NCI-H345 treated with DMSO at 0.1 percent for 48 hours (cell line): ENCODE measurements around the gene ST8SIA1.
A peak's percentile ranks its signal among the peaks of the same experiment; 100 is the strongest.

ENCODE experiments used
- DNase-seq: peaks from one replicate; lab custom pipeline; 2025; ENCODE audit not compliant: unreplicated experiment; lab: John Stamatoyannopoulos, UW

ST8SIA1 gene

DNA sequence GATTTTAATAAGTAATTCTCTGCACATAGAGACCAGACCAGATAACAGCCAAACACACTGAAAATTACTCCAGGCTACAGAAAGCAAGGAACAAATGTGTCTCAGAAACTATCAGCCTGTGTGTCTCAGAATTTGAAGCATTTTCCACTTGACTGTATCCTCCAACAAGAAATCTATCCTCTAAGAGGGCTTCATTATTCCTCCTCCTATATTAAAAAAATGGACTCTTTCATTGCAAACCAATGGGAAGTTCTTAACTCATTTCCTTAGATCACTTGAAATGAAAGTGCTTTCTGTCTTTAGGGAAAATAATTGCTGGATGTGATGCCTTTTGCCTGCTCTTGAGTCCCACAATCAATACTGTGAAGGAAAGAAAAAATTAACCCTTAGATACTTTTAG lies 2.3 kb downstream of the ST8SIA1 start:
- no peak for DNase-seq

DNA sequence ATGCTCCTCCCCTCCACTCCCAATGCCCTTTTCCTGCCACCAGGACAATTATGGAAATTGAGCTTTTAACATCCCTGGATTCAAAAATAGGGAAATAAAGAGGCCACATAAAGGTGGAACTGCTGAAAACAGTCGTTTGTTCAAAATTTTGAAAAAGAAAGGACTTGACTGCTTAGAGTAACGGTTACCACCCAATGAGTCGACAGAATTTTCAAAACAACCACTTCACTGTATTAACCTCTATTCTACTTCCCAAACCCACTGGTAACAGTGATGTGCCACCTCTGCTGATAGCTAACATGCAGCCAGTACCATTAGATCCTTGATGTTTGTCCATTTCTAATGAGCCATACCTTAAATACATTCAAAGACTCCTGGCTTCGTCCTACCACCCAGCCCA lies 4.9 kb downstream of the ST8SIA1 start:
- DNase-seq = no peak

DNA sequence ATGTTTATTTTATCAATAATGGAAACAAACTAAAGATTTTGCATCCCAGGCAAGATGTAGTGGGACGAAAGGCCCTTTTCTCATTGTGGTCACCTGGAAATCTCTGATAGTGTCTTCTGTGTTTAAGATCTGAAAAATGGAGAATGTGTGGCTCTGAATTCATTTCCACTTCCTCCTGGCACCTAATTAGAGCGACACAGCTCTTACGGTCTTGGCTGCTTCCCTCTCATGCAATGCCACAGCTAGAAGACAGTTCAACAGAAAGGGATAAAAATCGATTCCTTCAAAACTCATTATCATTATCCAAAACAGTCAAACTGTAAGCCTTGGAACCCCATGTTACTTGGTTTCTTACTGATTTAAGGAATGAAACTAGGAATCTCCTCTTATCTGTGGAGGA lies 9.3 kb downstream of the ST8SIA1 start:
- no peak for DNase-seq

DNA sequence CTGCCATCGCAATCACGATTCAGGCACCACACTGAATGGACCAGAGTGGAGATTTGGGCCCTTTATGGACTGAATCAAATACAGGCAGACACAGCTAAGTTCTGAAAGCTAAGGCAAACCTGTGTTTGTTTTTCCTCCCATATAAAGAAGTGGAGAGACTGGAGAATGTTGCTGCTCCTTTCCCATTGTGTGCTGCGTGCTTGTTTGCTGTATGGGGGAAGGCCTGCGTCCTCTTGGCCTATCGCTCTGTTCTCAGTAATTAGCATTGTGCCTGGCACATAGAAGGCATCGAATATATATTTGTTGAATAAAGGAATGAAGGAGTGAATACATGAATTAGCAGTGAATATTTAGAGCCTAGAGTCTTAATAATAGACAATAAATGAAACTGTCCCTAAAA lies 12.4 kb downstream of the ST8SIA1 start:
- no peak for DNase-seq

DNA sequence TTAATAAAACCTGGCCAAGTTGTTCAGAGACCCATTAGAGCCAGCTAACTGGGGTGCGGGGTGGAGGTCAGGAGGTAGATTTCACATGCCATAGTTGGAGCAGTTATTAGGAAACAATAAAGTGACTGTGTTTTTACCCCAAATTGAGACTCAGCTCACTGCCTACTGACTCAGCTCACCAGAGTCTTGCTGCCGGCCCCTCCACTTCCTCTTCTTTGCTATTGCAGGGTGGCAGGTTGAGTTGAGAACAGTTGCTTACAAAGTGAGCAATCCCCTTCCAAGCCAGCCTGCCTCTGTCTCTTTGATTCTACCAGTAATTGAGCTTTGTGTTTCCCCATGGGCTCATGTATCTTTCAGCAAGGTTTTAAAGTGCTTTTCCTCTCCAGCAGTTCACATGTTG lies 12.9 kb downstream of the ST8SIA1 start:
- DNase-seq = no peak

DNA sequence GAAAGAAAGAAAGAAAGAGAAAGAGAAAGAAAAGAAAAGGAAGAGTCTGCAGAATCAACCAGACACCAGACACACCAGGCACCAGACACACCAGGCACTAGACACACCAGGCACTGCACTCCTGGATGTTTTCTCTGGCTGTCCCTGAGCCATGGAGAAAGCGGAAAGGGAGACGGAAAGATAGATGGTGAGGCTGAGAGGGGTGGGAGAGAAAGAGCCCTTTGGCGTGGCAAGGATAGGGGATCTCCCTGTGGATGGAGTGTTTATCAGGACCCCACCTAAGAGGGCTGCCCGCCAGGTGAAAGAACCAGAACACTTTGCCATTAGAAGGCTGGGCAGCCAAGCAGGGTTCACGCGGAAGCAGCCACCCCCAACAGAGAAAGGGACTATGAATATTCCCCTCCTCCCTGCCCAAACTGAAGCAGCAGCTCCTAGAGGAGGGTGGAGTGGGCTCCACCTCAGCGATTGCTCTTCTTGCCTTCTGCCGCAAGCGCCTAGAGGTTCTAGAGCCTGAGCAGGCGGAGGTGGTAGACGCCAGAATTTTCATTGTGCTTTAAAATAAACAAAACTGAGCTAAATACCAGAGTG lies 13.4 kb downstream of the ST8SIA1 start:
- DNase-seq = no peak

DNA sequence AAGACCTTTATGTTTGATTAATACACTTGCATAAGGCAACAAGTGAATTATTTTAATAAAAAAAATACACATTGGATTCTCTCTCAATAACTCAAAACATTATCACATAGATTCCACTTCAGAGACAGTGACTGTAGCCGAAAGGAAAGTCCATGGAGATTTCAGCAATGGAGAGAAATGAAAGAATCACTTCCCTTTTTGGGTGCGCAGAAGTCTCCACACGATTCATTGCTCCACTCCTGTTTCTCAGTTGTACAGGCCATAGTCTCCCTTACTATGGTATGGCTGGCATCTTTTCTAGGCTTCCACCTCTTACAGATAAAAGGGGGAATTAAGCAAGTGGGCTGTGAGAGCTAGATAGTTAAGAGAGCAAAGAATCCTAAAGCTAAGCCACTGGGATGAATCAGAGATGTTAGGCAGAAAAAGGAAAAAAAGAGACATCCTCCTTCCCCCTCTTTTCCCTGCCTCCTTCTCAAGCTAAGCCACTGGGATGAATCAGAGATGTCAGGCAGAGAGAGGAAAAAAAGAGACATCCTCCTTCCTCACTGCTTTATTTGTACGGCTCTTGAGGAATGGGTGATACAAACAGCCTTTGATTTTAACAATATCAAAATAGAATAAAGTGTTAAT lies 16.3 kb downstream of the ST8SIA1 start:
- DNase-seq = no peak

DNA sequence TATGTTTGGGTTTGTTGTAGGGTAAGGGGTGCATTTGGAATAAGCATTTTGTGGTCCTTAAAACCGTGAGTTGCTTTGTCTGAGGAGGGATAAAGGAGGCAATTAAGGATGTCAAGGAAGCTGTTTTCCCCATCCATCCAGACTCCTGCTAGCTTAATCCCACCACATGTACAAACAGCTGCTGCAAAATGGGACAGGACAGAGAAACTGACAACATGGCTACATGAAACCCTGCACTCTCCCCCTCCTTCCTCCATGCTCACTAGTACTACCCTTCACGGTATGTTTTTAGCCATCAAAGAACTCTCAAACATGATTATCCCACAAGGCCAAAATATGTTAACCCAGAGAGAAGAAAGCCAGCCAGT lies 20.6 kb downstream of the ST8SIA1 start:
- DNase-seq = no peak

DNA sequence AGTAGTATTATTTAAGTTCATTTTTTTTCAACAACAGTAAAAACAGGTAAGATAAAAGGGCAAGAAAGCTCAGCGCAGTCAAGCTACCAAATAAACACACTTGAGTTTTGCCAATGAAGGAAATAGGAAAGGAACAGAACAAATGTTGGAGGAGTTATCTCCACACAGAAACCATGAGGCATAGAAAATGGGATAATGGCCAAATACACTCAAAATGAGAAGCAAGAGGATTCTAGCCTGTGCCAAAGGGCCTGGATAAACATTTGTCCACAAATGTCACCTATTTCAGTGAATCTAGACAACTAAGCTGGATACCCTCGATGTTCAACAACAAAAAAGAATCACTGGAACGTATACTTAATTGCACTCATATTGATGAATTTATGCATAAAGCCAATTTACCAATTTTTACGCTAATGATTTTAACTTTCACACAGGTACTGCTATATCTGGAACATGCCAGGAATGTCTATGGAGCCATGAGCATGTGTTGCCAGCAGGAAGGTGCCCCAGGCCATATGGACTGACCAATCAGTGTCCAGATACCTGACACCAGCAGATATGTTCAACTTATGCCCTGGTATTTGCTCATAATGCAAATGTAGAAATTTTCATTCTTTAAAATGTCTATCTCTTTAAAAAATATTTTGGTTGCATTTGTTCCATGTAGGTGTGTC lies 21.1 kb downstream of the ST8SIA1 start:
- DNase-seq = no peak

DNA sequence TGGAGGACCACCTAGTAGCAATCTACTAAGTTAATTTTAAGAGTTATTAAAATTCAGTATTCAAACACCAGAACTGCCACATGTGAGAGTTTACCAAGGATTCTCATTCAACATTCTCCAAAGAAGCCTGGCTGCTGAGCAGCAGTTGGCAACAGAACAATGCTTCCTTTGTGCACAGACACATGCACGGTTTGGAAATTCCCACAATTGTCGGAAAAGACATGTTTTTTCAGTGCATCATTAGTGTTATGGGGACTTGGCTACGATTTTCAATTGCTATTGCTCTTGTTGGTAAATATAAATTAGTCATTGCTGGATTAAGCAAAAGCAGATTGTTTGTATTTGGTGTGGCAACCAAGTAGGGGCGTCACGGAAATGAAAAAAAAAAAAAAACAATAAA lies 22.2 kb downstream of the ST8SIA1 start:
- no peak for DNase-seq

DNA sequence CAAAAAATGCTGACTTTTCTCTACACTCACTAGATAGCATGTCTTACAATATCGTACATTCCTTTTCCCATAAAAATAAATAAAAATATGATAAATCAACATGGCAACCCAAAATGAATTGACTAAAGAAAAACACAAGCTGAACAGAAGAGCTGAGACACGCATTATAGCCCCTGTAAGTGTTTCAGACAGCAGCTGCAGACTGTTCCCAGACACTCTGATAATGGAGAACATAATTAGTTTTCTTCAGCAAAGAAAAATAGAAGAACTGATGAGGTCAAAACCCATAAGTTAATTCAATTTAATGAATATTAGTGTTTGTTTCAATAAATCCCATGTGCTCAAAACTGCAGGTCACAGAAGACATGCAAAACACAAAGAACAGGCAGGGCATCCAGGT lies 23.8 kb downstream of the ST8SIA1 start:
- DNase-seq = no peak

DNA sequence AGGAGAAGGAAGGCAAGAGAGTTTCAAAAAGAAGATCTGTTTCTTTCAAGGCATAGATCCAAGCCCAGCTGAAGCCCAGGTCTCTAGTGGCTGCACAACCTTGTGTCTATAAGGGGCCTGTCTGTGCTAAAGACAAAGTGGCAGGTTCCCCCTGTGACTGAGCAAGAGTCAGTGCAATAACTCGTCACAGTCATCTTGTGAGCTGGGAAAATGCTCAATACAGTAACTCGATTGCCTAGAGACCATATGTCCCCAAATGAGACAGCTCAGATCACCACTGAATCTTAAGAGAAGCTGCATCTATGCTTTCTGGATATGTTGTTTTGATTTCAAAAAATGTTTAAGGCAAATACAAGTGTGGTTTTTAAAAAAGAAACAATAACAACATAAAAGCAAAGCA lies 24.2 kb downstream of the ST8SIA1 start:
- no peak for DNase-seq

DNA sequence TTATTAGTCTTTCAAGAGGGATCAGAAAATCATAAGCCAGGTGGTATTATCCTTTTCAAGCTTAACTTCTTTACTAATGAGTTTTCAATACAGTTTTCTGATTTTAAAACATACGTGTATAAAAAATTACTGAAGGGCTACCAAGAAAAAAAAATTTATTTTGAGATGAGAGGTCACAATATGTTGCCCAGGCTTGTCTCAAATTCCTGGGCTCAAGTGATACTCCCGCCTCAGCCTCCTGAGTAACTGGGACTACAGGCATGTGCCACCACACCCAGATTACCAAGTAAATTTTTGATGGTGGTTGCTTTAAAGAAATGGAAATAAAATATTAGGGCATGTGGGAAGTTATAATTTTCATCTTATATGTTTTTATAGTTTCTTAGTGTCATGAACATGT lies 26.7 kb downstream of the ST8SIA1 start:
- DNase-seq = no peak

DNA sequence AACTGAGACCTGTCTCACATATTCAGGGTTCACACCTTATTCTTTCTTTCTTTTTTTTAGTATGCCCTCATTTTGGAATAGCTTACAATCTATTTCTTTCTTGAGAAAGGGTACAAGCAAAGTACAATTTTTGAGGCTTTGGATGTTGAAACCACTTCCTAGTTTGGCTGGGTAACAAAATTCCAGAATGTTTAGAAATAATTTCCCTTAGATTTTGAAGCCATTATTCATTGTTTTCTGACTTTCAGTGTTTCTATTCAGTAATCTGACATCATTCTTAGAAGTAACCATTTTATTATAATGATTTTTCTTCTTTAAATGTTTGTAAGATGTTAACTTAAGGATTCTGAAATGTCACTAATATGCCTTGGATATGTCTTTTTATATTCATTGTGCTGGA lies 28.2 kb downstream of the ST8SIA1 start:
- DNase-seq = no peak

DNA sequence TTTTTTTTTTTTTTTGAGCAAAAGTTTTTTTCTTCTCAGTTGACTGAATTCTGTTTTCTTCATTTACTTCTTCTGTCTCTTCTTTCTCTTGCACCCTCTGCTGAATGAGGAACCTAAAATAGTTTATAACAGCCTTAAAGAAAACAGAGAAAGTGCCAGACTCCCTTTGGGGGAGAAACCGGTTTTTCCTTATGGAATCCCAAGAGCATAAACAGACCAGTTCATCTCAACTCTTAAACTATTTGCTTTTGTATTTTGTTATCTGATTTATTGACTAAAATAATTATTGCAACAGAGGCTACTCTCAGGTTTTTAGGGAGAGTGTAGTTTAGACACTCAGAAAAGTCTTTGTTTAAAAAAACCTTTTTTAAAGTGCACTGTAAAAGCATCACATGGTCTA lies 30.2 kb downstream of the ST8SIA1 start:
- DNase-seq = no peak

DNA sequence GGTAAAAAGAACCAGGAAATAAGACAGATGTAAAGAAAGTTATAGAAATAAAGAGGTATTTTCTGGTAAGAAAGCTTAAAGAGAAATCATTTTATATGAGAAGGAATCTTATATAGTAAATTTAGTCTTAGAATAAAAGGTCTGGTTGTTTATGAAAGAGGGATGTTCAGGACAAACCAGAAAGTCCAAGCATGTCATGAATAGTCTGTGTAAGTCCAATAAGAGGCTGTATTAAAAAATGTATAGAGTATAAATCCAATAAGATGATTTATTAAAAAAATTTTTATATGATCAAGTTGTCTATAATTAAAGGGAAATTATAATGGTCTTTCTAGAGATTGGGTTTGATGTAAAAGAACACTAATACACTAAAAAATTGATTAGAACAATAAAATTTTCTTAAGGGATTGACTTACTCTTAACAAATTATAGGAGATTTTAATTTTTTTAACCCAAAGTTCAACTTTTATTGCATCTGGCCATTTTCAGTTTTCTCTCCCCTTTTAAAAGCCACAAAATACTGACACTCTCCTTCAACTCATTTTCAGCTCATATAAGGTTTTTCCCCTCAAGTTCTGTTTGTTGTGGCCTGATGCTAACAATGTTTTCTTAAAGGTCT lies 35.1 kb downstream of the ST8SIA1 start:
- DNase-seq = no peak

DNA sequence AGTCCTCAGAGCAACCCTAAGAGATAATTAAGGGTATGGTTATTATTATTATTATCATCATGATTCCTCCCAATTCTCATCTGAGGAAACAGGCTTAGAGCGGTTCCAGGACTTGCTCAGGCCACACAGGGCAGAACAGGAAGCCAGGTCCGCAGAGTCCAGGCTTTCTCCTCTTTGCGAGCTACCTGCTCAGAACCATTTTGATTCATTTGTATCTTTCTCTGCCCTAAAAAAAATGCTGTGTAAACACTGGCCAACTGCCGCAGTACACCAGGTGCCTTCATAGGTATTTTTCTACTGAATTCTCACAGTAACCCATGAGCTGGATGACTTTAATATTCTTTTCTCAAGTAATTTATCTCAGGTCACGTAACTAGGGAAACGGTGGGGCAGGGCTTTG lies 45.3 kb downstream of the ST8SIA1 start:
- no peak for DNase-seq

DNA sequence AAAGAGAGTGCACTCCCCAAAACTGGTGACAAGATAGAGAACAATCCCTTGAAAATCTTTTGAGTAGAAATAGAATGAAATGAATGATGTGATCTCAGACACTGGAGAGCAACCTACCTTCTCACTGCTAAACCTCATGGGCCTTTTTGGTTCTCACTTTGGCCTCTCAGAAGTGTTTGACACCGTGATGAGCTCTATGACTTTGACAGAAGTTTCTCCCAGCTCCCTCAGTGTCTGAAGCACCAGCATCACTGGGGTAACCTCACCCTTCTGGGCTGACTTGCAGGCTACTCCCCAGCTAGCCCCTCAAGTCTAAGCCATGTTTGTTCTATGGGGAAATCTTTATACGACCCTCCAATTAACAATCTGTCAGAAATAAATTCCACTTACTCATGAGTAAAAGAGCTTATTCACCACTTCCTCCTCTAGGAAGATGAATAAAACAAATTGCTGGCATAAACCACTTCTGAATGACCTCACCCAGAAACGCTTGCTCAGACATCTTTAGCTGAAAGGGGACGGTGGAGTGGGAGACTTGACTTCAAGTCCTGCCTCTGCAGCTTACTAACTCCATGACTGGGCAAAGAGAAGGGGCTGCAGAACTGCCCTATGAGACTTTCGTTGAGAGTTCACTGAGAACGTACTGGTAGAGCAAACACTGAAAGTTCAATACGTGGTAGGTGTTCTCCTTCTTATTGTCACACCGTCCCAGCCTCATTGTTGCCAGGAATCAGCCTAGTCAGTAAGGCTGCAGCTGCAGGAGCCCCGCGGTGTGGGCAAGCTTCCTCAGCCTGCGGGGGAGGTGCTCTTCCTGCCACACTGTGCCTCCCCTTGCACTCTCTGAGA lies 46.5 kb downstream of the ST8SIA1 start:
- peak; percentile 33 for DNase-seq

DNA sequence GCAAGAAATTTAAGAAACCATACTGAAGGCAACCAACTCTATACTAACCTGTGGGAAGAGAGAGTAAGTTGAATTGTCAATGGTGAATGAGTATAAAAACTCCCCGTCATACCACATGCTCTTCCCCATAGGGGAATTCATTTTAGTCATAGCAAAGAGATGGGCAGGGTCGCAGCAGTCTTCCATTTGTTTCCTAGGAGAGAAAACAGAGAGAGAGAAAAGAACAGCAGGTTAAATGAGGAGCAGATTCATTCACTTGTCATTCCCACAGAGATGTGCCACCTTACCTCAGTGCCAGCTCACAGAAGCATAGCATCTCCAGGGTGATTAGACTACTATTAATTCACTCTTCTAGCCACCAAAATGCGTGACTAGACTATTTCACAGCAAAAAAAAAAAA lies 47.4 kb downstream of the ST8SIA1 start:
- DNase-seq = no peak

DNA sequence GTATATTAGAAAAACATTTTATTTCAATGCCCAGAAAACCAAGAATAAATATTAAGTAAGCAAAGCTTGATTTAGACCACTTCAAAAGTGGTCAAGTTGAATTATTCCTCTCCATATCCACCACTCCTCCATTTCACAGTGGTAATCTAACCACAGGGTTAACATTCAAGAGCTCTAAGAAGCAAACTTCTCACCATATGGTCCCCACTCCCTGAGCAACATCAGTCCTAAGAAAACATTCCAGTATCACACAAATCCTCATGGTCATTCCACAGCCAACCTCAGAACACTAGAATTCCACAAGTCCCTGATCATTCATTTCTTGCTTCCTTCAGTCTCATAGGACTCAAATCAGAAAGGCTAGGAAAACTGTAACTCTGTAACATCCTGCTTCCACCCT lies 47.9 kb downstream of the ST8SIA1 start:
- no peak for DNase-seq

DNA sequence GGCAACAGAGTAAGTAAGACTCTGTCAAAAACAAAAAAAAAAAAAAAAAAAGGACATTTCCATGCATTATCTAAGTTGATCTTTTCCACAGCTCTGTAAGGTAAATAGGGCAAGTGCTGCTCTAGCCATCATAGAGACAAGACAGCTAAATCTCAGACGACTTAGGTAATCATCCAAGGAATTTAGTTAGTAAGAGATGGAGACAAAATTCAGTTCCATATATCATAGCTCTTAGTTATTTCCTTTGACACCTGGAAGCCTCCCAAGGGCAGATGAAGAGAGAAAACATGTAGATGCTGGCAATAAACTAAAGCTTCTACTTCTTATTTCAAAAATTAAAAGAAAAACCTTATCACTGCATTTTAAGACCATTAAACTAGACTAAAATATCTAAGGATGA lies 48.7 kb downstream of the ST8SIA1 start:
- no peak for DNase-seq

DNA sequence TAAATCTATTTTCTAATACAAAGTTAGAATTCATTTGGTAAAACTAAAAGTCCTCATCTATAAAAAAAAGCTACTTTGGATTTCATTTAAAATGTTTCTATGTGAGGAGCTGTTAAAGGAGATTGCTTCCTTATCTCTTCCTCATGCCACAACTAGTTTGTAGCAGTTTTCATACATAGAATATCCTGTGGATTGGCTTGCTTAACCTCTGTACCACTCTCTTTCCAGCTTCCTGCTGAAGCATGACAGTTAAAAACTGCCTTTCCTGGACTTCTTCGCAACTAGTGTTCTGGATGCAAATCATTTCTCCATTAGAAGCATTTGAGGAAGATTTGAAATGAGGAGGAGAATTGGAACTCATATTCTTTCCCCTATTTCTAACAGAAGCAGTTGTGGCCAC lies 49.6 kb downstream of the ST8SIA1 start:
- no peak for DNase-seq
